Liver (tissue), 9 donors: ENCODE measurements around the gene PARP15. TPM values are rescaled to one million over a fixed set of nuclear protein-coding genes. Genes with fewer than 3 reads are reported as not detected.

Experiments
- DNase-seq: peaks from one replicate; pipeline ENCODE4 v3.0.0-alpha.2; 2017; ENCODE audit warnings: low spot score
- H3K27ac ChIP-seq, 2 donors: one replicate each; pipeline ENCODE4 v1.7.0; 2013; ENCODE audit warnings: inconsistent platforms in 2 of 2, low read length in 2 of 2, control low read depth in 1 of 2, low read depth in 1 of 2, mild to moderate bottlenecking in 1 of 2
- H3K27me3 ChIP-seq, 4 donors: one replicate each; pipeline versions ENCODE4 v1.6.1 to v1.7.0; 2013; ENCODE audit warnings: low read length in 3 of 4, inconsistent platforms in 1 of 4, mild to moderate bottlenecking in 1 of 4, moderate library complexity in 1 of 4; ENCODE audit not compliant: control insufficient read depth in 4 of 4, insufficient read depth in 4 of 4
- H3K36me3 ChIP-seq, 4 donors: one replicate each; pipeline versions ENCODE4 v1.6.1 to v1.7.0; 2013; ENCODE audit warnings: low read length in 3 of 4, mild to moderate bottlenecking in 3 of 4, low read depth in 1 of 4, moderate library complexity in 1 of 4; ENCODE audit not compliant: control insufficient read depth in 4 of 4, insufficient read depth in 3 of 4
- H3K4me1 ChIP-seq, 4 donors: one replicate each; pipeline versions ENCODE4 v1.6.1 to v1.7.0; 2013; ENCODE audit warnings: low read length in 3 of 4, mild to moderate bottlenecking in 3 of 4, moderate library complexity in 1 of 4; ENCODE audit not compliant: control insufficient read depth in 4 of 4, insufficient read depth in 4 of 4
- H3K4me3 ChIP-seq, 3 donors: one replicate each; pipeline versions ENCODE4 v1.6.1 to v1.7.0; 2013; ENCODE audit warnings: low read length in 3 of 3, control low read depth in 1 of 3, low read depth in 1 of 3, mild to moderate bottlenecking in 1 of 3
- H3K9ac ChIP-seq, 2 donors: one replicate each; pipeline ENCODE4 v1.7.0; 2013; ENCODE audit warnings: low read length in 2 of 2, mild to moderate bottlenecking in 2 of 2, moderate library complexity in 2 of 2, control low read depth in 1 of 2, low read depth in 1 of 2
- H3K9me3 ChIP-seq, 4 donors: one replicate each; pipeline versions ENCODE4 v1.6.1 to v1.7.0; 2013; ENCODE audit warnings: low read length in 3 of 4; ENCODE audit not compliant: control insufficient read depth in 4 of 4
- EGR1 ChIP-seq, 2 donors: IDR thresholded peaks; 2 replicates each; pipeline ENCODE4 v1.6.1; 2016 to 2018; ENCODE audit warnings: antibody characterized with exemption in 2 of 2, low read depth in 2 of 2
- FOXA1 ChIP-seq: IDR thresholded peaks from 2 replicates; pipeline ENCODE4 v1.6.1; 2016; ENCODE audit warnings: antibody characterized with exemption
- FOXA2 ChIP-seq: IDR thresholded peaks from 2 replicates; pipeline ENCODE4 v1.6.1; 2016; ENCODE audit warnings: antibody characterized with exemption
- HNF4A ChIP-seq, 2 donors: conservative IDR thresholded peaks; 2 replicates each; pipeline ENCODE4 v1.6.1; 2016; ENCODE audit warnings: antibody characterized with exemption in 2 of 2, mild to moderate bottlenecking in 2 of 2
- HNF4G ChIP-seq: IDR thresholded peaks from 2 replicates; pipeline ENCODE4 v1.6.1; 2016; ENCODE audit warnings: antibody characterized with exemption
- JUND ChIP-seq, 2 donors: IDR thresholded peaks; 2 replicates each; pipeline ENCODE4 v1.6.1; 2016; ENCODE audit warnings: antibody characterized with exemption in 2 of 2
- NR2F2 ChIP-seq: IDR thresholded peaks from 2 replicates; pipeline ENCODE4 v1.6.1; 2016; ENCODE audit warnings: antibody characterized with exemption
- RAD21 ChIP-seq, 2 donors: IDR thresholded peaks; 2 replicates each; pipeline ENCODE4 v1.6.1; 2016; ENCODE audit warnings: antibody characterized with exemption in 2 of 2, mild to moderate bottlenecking in 2 of 2
- RXRA ChIP-seq, 2 donors: IDR thresholded peaks; 2 replicates each; pipeline ENCODE4 v1.6.1; 2017 to 2018; ENCODE audit warnings: antibody characterized with exemption in 2 of 2, mild to moderate bottlenecking in 1 of 2
- TAF1 ChIP-seq: conservative IDR thresholded peaks from 2 replicates; pipeline ENCODE4 v1.6.1; 2016; ENCODE audit warnings: antibody characterized with exemption, mild to moderate bottlenecking
- WGBS: extraction: QIAGEN DNeasy Blood & Tissue Kit; methylation state at CpG from one replicate; pipeline ENCODE4 v1.1.7; 2013; 5-methylcytosine and 5-hydroxymethylcytosine counted together
- polyA plus RNA-seq, 2 donors: library from polyadenylated mRNA; stranded (reverse) in 1 of 2; unstranded in 1 of 2; fragments of 200-250 nt in 1 of 2; fragments of >200 nt in 1 of 2; fragmentation: Nextera tagmentation in 1 of 2; extraction: Ambion mirVana in 1 of 2; gene quantifications; one replicate each; pipeline versions ENCODE4 v1.2.1 to v1.2.3, GENCODE V29; 2013 to 2015
- total RNA-seq, 2 donors: library from RNA; depleted of rRNA; stranded (reverse); fragments of >200 nt; gene quantifications; one replicate each; pipeline ENCODE4 v1.2.3, GENCODE V29; 2014
- TF ChIP-seq, protein P1 (sequence below): IDR thresholded peaks from 2 replicates; pipeline ENCODE4 v1.6.1; 2016; ENCODE audit warnings: antibody characterized with exemption, mild to moderate bottlenecking
- TF ChIP-seq, protein P2 (sequence below): fragments of 150-350 bp; IDR thresholded peaks from 2 replicates; pipeline ENCODE4 v1.5.1; 2017; ENCODE audit warnings: improper control_type of control experiment, low read depth, low read length; ENCODE audit not compliant: missing input control
- donor health status: healthy.
- donor health status: healthy.
- donor health status: healthy.
- donor health status: healthy.
- donor health status: healthy.

Gene PARP15
- total and polyA plus RNA-seq, 4 donors: 0.28 to 3.3 (median 2.5) TPM

DNA sequence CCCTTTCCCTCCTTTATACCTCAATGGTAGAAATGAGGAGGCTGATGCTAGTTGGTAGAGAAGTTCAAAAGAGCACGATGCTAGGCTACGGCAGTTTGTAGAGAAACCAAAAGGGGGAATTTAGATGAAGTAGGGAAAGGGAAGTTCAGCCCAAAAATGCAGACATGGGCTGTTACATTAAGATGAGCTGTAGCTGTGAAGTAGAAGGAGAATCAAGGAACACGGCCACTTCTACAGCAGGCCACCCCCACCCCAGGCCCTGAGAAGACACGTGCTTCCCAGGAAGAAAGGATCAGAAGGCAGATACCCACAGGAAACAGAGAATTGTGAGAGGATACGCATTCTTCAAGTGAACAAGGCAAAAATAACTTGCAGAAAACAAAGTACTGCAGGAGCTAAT, 101.1 kb downstream of the PARP15 start:
- H3K4me3 ChIP-seq: no peak overlapping the region
- no peaks in the 10 kb centered on the region for H3K9me3 ChIP-seq
- no peaks in the 10 kb centered on the region for H3K36me3 ChIP-seq
- no peaks in the 10 kb centered on the region for H3K27me3 ChIP-seq
- peak overlapping the region in 1 of 2 donors; percentile 3 for H3K9ac ChIP-seq
- no peak for TF ChIP-seq NR2F2
- no peak for TF ChIP-seq TAF1
- TF ChIP-seq FOXA1: no peak
- TF ChIP-seq, protein P1, sequence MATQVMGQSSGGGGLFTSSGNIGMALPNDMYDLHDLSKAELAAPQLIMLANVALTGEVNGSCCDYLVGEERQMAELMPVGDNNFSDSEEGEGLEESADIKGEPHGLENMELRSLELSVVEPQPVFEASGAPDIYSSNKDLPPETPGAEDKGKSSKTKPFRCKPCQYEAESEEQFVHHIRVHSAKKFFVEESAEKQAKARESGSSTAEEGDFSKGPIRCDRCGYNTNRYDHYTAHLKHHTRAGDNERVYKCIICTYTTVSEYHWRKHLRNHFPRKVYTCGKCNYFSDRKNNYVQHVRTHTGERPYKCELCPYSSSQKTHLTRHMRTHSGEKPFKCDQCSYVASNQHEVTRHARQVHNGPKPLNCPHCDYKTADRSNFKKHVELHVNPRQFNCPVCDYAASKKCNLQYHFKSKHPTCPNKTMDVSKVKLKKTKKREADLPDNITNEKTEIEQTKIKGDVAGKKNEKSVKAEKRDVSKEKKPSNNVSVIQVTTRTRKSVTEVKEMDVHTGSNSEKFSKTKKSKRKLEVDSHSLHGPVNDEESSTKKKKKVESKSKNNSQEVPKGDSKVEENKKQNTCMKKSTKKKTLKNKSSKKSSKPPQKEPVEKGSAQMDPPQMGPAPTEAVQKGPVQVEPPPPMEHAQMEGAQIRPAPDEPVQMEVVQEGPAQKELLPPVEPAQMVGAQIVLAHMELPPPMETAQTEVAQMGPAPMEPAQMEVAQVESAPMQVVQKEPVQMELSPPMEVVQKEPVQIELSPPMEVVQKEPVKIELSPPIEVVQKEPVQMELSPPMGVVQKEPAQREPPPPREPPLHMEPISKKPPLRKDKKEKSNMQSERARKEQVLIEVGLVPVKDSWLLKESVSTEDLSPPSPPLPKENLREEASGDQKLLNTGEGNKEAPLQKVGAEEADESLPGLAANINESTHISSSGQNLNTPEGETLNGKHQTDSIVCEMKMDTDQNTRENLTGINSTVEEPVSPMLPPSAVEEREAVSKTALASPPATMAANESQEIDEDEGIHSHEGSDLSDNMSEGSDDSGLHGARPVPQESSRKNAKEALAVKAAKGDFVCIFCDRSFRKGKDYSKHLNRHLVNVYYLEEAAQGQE: peak; percentile 2
- no peak for TF ChIP-seq EGR1 (IDR thresholded peaks at IDR 0.05; ENCODE audit: low read depth in 2 of 2)
- WGBS: 73% methylated on average over 5 of the region's 5 CpGs
- H3K4me1 ChIP-seq: peaks cover 1 to 35% (median 22%) of the 10 kb centered on the region in 4 donors
- no peak for DNase-seq
- peak overlapping the region in 1 of 2 donors; percentile 0 for H3K27ac ChIP-seq

DNA sequence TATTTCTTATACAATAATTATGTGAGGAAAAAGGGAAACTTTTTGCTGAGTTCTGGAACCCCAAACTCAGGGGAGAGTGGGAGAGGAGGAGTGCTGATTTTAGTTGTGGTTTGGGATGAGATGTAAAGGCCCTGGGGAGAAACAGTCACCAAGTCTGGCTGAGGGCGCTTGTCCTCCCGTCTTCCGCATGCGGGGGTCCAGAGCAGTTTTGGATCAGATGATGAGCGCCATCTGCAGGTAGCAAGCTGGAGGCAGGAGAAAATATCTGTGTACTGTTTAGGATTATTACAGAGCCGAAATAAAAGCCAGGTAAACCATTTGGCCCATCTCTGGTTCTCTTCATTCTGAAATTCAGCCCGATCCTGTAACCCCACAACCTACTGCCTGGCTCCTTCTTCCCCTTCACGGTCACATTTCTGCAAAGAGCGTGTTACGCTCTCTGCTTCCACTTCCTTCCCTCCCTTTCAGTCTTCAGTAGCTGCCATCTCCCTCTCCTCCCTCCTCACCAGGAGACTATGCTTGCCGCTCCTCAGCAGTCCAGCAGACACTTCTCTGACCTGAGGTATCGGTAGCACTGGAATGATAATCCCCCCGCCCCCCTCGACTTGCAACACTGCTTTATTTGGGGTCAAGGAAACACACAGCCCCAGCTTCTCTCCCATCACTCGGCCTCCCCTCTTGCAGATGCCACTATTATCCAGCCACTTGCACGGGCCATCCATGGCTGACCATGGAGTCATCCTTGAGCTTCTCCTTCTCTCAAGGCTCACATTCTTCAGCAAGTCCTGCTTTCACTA, 101.8 kb downstream of the PARP15 start:
- peaks cover 0 to under 1% (median 0%) of the 10 kb centered on the region in 4 donors for H3K36me3 ChIP-seq
- 10% methylated on average over 16 of the region's 16 CpGs for WGBS
- no peaks in the 10 kb centered on the region for H3K27me3 ChIP-seq
- DNase-seq: peak; percentile 80
- H3K9me3 ChIP-seq: no peaks in the 10 kb centered on the region
- peaks cover 1 to 43% (median 23%) of the 10 kb centered on the region in 4 donors for H3K4me1 ChIP-seq
- peak overlapping the region; percentile 3 to 83 for H3K9ac ChIP-seq
- H3K4me3 ChIP-seq: peak overlapping the region in 2 of 3 donors; percentile 3 to 34
- TF ChIP-seq HNF4G (no peak), EGR1 (IDR thresholded peaks at IDR 0.05; ENCODE audit: low read depth in 2 of 2) (no peak), JUND (IDR thresholded peaks at IDR 0.05) (no peak), HNF4A (conservative IDR thresholded peaks at IDR 0.05) (peak in 1 of 2 donors; percentile 19), RAD21 (IDR thresholded peaks at IDR 0.05) (peak; percentile 95), FOXA2 (no peak), RXRA (IDR thresholded peaks at IDR 0.05) (peak in 1 of 2 donors; percentile 10)
- TF ChIP-seq, protein P2, sequence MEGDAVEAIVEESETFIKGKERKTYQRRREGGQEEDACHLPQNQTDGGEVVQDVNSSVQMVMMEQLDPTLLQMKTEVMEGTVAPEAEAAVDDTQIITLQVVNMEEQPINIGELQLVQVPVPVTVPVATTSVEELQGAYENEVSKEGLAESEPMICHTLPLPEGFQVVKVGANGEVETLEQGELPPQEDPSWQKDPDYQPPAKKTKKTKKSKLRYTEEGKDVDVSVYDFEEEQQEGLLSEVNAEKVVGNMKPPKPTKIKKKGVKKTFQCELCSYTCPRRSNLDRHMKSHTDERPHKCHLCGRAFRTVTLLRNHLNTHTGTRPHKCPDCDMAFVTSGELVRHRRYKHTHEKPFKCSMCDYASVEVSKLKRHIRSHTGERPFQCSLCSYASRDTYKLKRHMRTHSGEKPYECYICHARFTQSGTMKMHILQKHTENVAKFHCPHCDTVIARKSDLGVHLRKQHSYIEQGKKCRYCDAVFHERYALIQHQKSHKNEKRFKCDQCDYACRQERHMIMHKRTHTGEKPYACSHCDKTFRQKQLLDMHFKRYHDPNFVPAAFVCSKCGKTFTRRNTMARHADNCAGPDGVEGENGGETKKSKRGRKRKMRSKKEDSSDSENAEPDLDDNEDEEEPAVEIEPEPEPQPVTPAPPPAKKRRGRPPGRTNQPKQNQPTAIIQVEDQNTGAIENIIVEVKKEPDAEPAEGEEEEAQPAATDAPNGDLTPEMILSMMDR: peak; percentile 88
- peak overlapping the region; percentile 94 for H3K27ac ChIP-seq
